BJ (cell line): ENCODE results near the gene GSG1. TPM values are rescaled to one million over a fixed set of nuclear protein-coding genes. Genes with fewer than 3 reads are reported as not detected.
"Not testable (repeated sequence)": the region's sequence is repeated elsewhere in the genome, so short reads cannot be mapped to it uniquely, and the experiment has no call there.

Source experiments
- CTCF ChIA-PET: fragments of 350-600 bp; formaldehyde crosslinking; extraction: SDS; loops from one replicate; lab custom pipeline; 2021; ENCODE audit warnings: antibody characterized with exemption, inconsistent platforms; lab: Yijun Ruan, JAX
- POLR2A ChIA-PET: fragments of 300-600 bp; sonication (Branson Sonifier 250); formaldehyde crosslinking; extraction: SDS; loops from one replicate; lab custom pipeline; 2021; ENCODE audit warnings: antibody characterized with exemption; lab: Charles Lee
- DNase-seq: peaks from one replicate; pipeline ENCODE4 v3.0.0-alpha.2; 2011; ENCODE audit warnings: low read depth
- H3K27me3 ChIP-seq: 2 replicates; pipeline ENCODE4 v1.6.0; 2011; ENCODE audit warnings: low read length; ENCODE audit not compliant: control insufficient read depth, insufficient read depth
- H3K36me3 ChIP-seq: 2 replicates; pipeline ENCODE4 v1.5.1; 2011; ENCODE audit warnings: low read length; ENCODE audit not compliant: control insufficient read depth, insufficient read depth
- H3K4me3 ChIP-seq: 2 replicates; pipeline ENCODE4 v1.5.1; 2011; ENCODE audit warnings: low read depth, mild to moderate bottlenecking, control low read depth, low read length
- CTCF ChIP-seq: IDR thresholded peaks from 2 replicates; pipeline ENCODE4 v1.5.1; 2011; ENCODE audit warnings: low read depth, mild to moderate bottlenecking, control low read depth, inconsistent platforms, low read length, moderate library complexity; ENCODE audit not compliant: insufficient read depth
- polyA plus RNA-seq: library from polyadenylated mRNA; depleted of rRNA; stranded (reverse); fragments of >200 nt; gene quantifications from 2 replicates; pipeline ENCODE4 v1.2.3, GENCODE V29; 2011

Gene GSG1
- polyA plus RNA-seq, 1 experiment, result 0.26 TPM

GRCh38 chr12:13085968-13086686, 17.3 kb downstream of the GSG1 start:
- TF ChIP-seq CTCF, result no peak
- DNase-seq, result no peak
- CTCF ChIA-PET, result interaction anchor here (1.1 to 1.3 kb wide), 2 partner anchors 79 to 102 kb away, joined by 3 to 5 read pairs; no protein-coding TSS in a partner anchor

GRCh38 chr12:13084898-13085640, 18.4 kb downstream of the GSG1 start:
- no peaks in the 10 kb centered on the region for H3K27me3 ChIP-seq
- CTCF ChIA-PET, result interaction anchor here (1.1 to 1.3 kb wide), 3 partner anchors 77 to 127 kb away, joined by 3 to 5 read pairs (median 4); no protein-coding TSS in a partner anchor
- DNase-seq, result no peak
- POLR2A ChIA-PET, result no interaction called here
- no peaks in the 10 kb centered on the region for H3K36me3 ChIP-seq
- no peak overlapping the region for H3K4me3 ChIP-seq
- TF ChIP-seq CTCF, result no peak

More at GRCh38 chr12:13085968-13086686, 17.3 kb downstream of the GSG1 start:
- Histone ChIP-seq H3K4me3 (no peak overlapping the region), H3K27me3 (no peaks in the 10 kb centered on the region), H3K36me3 (no peaks in the 10 kb centered on the region)
- POLR2A ChIA-PET, result no interaction called here

GRCh38 chr12:13083638-13084037, 19.8 kb downstream of the GSG1 start:
- POLR2A ChIA-PET, CTCF ChIA-PET, H3K4me3 ChIP-seq: not testable (repeated sequence)

GRCh38 chr12:13082861-13083260, 20.6 kb downstream of the GSG1 start:
- H3K27me3 ChIP-seq, result no peaks in the 10 kb centered on the region
- POLR2A ChIA-PET, result no interaction called here
- CTCF ChIA-PET, result no interaction called here

More at GRCh38 chr12:13083638-13084037, 19.8 kb downstream of the GSG1 start:
- H3K27me3 ChIP-seq, H3K36me3 ChIP-seq, DNase-seq: not testable (repeated sequence)

GRCh38 chr12:13080266-13080665, 23.2 kb downstream of the GSG1 start:
- CTCF ChIA-PET, result interaction anchor here (0.7 to 1.2 kb wide), 3 partner anchors 36 to 175 kb away, joined by 3 read pairs; partner anchors contain the start of gene FAM234B
- H3K27me3 ChIP-seq, result no peaks in the 10 kb centered on the region
- H3K36me3 ChIP-seq, result no peaks in the 10 kb centered on the region; the same call in 1 of the 2 replicates
- no peak for DNase-seq
- POLR2A ChIA-PET, result interaction anchor here (0.7 kb wide), 1 partner anchor 24 kb away, joined by 3 read pairs; no protein-coding TSS in a partner anchor
- no peak overlapping the region for H3K4me3 ChIP-seq
- TF ChIP-seq CTCF, result no peak

More at GRCh38 chr12:13082861-13083260, 20.6 kb downstream of the GSG1 start:
- no peak for TF ChIP-seq CTCF
- no peak for DNase-seq
- no peak overlapping the region for H3K4me3 ChIP-seq
- no peaks in the 10 kb centered on the region for H3K36me3 ChIP-seq
